ENCODE data around the gene NBEA.

DNA sequence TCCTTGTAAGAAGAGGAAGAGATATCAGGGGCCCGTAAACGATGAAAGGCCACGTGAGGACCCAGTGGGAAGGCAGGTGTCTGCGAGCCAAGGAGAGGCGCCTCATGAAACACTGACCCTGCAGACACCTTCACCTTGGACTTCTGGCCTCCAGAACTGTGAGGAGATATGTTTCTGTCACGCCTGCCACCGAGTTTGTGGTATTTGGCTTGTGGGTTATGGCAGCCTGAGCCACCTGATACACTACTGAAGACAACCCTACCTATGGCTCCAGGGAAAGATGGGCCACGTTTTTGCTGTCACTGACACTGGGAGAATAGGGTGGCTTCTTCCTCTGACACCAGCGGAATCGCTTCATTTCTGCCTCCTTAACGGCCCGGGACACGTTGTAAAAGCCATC is 752.0 kb downstream of the NBEA start:
- TF ChIP-seq, protein P1, sequence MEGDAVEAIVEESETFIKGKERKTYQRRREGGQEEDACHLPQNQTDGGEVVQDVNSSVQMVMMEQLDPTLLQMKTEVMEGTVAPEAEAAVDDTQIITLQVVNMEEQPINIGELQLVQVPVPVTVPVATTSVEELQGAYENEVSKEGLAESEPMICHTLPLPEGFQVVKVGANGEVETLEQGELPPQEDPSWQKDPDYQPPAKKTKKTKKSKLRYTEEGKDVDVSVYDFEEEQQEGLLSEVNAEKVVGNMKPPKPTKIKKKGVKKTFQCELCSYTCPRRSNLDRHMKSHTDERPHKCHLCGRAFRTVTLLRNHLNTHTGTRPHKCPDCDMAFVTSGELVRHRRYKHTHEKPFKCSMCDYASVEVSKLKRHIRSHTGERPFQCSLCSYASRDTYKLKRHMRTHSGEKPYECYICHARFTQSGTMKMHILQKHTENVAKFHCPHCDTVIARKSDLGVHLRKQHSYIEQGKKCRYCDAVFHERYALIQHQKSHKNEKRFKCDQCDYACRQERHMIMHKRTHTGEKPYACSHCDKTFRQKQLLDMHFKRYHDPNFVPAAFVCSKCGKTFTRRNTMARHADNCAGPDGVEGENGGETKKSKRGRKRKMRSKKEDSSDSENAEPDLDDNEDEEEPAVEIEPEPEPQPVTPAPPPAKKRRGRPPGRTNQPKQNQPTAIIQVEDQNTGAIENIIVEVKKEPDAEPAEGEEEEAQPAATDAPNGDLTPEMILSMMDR (IDR thresholded peaks at IDR 0.05): no peak
- TF ChIP-seq POLR2A (IDR thresholded peaks at IDR 0.05): no peak
